Measurements from ENCODE around the gene PRKCB.

- TF ChIP-seq, protein P1, sequence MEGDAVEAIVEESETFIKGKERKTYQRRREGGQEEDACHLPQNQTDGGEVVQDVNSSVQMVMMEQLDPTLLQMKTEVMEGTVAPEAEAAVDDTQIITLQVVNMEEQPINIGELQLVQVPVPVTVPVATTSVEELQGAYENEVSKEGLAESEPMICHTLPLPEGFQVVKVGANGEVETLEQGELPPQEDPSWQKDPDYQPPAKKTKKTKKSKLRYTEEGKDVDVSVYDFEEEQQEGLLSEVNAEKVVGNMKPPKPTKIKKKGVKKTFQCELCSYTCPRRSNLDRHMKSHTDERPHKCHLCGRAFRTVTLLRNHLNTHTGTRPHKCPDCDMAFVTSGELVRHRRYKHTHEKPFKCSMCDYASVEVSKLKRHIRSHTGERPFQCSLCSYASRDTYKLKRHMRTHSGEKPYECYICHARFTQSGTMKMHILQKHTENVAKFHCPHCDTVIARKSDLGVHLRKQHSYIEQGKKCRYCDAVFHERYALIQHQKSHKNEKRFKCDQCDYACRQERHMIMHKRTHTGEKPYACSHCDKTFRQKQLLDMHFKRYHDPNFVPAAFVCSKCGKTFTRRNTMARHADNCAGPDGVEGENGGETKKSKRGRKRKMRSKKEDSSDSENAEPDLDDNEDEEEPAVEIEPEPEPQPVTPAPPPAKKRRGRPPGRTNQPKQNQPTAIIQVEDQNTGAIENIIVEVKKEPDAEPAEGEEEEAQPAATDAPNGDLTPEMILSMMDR (IDR thresholded peaks at IDR 0.05 in 4 of 5, conservative IDR thresholded peaks at IDR 0.05 in 1 of 5), result no peak
- TF ChIP-seq POLR2A (IDR thresholded peaks at IDR 0.05), result no peak
Observed at GRCh38 chr16:23998771-23999170, 163.0 kb downstream of the PRKCB start.

Measured in gastrocnemius medialis (tissue), 4 donors.